GM10847 (cell line): Measurements from ENCODE around the gene KANK4.

Experiments used
- POLR2A ChIP-seq: IDR thresholded peaks from 2 replicates; pipeline ENCODE4 v1.6.1; 2011; ENCODE audit not compliant: insufficient read length; ENCODE audit errors: extremely low read depth

Gene KANK4

GRCh38 chr1:62318756-62319544 lies at the start of gene KANK4:
Gene KANK4, minus strand, starts transcription at chr1:62319434. Its CDS starts 37,870 bp downstream, at chr1:62281564.
- TF ChIP-seq POLR2A = no peak

GRCh38 chr1:62368989-62369388 lies 49.8 kb upstream of the KANK4 start:
- TF ChIP-seq POLR2A = no peak

GRCh38 chr1:62367005-62367557 lies 47.8 kb upstream of the KANK4 start:
- TF ChIP-seq POLR2A = no peak

GRCh38 chr1:62364721-62365120 lies 45.5 kb upstream of the KANK4 start:
- TF ChIP-seq POLR2A = no peak

- no peak for TF ChIP-seq POLR2A
Observed at GRCh38 chr1:62362926-62363325, 43.7 kb upstream of the KANK4 start.

GRCh38 chr1:62362061-62362917 lies 43.1 kb upstream of the KANK4 start:
- no peak for TF ChIP-seq POLR2A

- no peak for TF ChIP-seq POLR2A
Observed at GRCh38 chr1:62361431-62361830, 42.2 kb upstream of the KANK4 start.

- no peak for TF ChIP-seq POLR2A
Observed at GRCh38 chr1:62358665-62359373, 39.6 kb upstream of the KANK4 start.

GRCh38 chr1:62357916-62358315 lies 38.7 kb upstream of the KANK4 start:
- no peak for TF ChIP-seq POLR2A

GRCh38 chr1:62356257-62356835 lies 37.1 kb upstream of the KANK4 start:
- no peak for TF ChIP-seq POLR2A

- TF ChIP-seq POLR2A = no peak
Observed at GRCh38 chr1:62355095-62355494, 35.9 kb upstream of the KANK4 start.

- no peak for TF ChIP-seq POLR2A
Observed at GRCh38 chr1:62353853-62354252, 34.6 kb upstream of the KANK4 start.

GRCh38 chr1:62352387-62352786 lies 33.2 kb upstream of the KANK4 start:
- TF ChIP-seq POLR2A = no peak

GRCh38 chr1:62349470-62350233 lies 30.4 kb upstream of the KANK4 start:
- TF ChIP-seq POLR2A = no peak
